GDM1 (cell line): ENCODE data around the gene USP15.
"Not testable (repeated sequence)": the region's sequence is repeated elsewhere in the genome, so short reads cannot be mapped to it uniquely, and the experiment has no call there.

Experiments used
- DNase-seq: peaks from one replicate; lab custom pipeline; 2025; lab: John Stamatoyannopoulos, UW

Gene USP15

GRCh38 chr12:62372134-62372533 lies 111.9 kb downstream of the USP15 start:
- DNase-seq, result no peak

- DNase-seq, result no peak
These were observed 112.6 kb downstream of the USP15 start for GRCh38 chr12:62372825-62373224.

DNA sequence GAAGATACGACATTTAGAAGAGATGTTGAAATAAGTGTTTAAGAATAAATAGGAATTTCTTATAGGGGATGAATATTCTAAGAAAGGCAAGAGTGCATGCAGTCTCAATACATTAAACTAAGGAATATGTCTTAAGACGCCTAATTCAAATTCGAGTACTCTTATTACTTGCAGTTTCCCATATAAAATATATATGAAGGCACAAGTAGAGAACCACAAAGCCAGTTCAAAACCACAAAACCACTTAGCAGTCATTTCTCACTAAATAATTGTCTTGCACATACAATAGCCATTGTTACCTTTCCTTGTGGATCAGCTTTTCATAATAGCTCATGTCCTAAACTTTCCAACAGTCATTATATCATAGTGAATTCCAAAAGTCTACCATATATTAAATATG lies 115.4 kb downstream of the USP15 start:
- DNase-seq, result no peak

DNA sequence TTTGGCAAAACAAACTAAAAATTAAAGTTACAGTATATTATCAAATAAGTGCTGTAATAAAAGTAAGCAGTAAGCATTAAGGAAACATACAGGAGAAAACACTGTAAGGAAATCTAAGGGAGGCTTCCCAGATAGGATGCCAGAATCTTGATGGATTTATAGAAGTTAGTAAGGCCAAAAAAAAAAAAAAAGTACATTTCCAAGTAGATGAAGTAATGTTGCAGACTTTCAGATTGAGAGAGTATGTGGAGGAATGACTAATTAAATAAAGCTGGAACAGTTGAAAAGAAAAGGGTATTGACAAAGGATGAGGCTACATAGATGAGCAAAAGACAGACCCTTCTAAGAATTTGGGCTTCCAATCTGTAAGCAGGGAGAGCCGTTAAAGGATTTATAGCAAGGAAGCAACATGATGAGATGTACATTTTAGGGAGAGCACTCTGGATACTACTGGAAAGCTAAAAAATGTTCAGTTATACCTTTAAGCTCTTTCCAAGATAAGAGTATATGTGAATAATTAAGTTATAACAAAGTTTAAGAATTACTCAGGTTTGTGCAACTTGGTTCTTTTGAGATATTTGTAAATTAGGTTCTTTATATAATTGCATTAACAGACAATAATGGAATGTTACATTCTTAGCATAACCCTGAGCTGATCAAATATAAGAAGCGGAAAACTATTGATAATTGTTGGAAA lies 119.0 kb downstream of the USP15 start:
- DNase-seq, result no peak

DNA sequence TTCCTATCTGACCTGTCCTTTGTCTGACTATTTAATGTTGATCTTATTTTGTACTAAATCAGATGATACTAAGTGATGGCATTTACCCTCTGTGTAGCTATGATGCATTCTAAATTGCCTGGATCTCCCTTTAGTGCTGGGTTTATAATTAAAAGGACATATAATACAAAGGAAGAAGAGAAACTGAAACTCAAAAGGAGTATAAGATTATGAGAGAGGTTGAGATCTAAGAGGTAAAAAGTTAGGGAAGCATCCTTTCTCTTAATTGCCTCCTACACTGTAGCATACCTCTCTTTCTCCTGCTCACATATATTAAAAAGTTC lies 119.5 kb downstream of the USP15 start:
- no peak for DNase-seq

GRCh38 chr12:62382526-62382925 lies 122.3 kb downstream of the USP15 start:
- DNase-seq, result no peak

DNA sequence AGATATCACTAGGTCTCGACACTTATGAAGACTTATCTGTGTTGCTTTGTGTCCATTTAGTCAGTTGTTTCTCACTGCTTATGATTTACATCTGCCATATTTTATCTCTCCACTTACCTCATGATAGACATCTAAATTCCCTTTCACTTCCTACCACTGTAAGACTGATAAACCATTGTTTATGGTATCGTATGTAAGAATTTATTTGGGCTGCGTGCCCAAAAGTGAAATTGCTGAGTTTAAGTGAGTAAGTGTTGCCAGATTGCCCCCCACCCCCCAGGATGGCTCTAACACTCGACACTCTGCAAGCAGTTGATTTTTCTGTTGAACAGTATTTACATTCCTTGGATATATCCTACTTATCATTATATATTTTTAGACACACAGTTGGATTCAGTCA lies 136.5 kb downstream of the USP15 start:
- DNase-seq, result no peak

GRCh38 chr12:62400135-62400534 lies 139.9 kb downstream of the USP15 start:
- DNase-seq, result no peak

DNA sequence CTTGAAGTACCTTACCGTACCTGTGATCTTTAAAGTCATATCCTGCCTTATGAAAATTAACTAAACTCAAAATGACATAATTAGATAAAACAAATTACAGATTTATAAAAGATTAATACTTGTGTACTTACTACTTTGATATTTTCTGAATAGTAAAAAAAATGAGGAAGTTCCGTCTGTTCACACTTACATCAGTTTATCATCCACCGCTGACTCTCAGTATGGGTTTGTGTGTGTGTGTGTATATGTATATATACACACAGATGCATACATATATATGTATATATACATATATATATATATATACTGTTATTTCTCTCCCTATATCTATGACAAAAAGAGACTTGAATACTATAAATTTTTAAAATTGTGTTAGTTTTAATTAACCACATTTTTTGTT lies 141.4 kb downstream of the USP15 start:
- no peak for DNase-seq

GRCh38 chr12:62403031-62403430 lies 142.8 kb downstream of the USP15 start:
- no peak for DNase-seq

GRCh38 chr12:62407587-62407986 lies 147.4 kb downstream of the USP15 start:
- no peak for DNase-seq

DNA sequence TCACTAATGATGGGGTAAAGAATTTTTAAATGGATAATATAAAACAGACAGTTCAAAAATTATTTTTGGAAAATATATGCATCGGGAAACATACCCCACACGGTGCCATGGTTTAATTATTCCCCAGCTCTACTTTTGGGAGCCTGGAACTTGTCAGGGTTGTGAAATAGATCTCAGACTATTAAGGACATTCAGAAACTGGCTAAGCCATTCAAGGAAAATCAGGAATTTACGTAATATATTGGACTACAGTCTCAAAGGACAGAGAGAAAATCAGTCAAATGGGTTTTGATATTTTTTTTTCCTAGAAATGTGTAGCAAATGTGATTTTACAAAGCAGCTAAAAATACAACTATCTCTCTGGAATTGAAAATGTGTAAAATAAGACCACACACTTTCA lies 148.9 kb downstream of the USP15 start:
- no peak for DNase-seq

DNA sequence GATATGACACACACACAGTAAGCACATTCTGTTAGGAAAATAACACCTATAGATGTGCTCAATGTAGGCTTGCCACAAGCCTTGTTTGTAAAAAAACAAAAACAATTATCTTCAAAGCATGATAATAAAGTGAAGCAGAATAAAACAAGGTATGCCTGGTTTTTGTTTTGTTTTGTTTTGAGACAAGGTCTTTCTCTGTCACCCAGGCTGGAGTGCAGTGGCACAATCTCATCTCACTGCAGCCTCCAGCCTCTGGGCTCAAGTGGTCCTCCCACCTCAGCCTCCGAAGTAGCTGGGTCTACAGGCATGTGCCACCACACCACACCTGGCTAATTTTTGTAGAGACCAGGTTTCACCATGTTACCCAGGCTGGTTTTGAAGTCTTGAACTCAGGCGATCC lies 154.0 kb downstream of the USP15 start:
- DNase-seq, result no peak

- no peak for DNase-seq
These were observed 165.9 kb downstream of the USP15 start for GRCh38 chr12:62426089-62426488.

DNA sequence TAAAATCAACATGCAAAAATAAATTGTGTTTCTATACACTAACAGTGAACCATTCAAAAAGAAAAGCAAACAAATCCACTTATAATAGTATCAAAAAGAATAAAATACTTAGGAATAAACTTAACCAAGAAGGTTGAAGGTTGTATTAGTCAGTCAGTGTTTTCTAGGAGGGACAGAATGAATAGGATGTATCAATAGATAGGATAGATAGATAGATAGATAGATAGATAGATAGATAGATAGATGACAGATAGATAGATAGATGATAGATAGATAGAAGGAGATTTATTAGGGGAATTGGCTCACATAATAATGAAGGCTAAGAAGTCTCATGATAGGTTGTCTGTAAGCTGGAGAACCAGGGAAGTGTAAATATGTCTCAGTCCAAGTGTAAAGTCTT lies 169.3 kb downstream of the USP15 start:
- DNase-seq, result no peak

- DNase-seq, result no peak
These were observed 174.5 kb downstream of the USP15 start for GRCh38 chr12:62434494-62435302.

DNA sequence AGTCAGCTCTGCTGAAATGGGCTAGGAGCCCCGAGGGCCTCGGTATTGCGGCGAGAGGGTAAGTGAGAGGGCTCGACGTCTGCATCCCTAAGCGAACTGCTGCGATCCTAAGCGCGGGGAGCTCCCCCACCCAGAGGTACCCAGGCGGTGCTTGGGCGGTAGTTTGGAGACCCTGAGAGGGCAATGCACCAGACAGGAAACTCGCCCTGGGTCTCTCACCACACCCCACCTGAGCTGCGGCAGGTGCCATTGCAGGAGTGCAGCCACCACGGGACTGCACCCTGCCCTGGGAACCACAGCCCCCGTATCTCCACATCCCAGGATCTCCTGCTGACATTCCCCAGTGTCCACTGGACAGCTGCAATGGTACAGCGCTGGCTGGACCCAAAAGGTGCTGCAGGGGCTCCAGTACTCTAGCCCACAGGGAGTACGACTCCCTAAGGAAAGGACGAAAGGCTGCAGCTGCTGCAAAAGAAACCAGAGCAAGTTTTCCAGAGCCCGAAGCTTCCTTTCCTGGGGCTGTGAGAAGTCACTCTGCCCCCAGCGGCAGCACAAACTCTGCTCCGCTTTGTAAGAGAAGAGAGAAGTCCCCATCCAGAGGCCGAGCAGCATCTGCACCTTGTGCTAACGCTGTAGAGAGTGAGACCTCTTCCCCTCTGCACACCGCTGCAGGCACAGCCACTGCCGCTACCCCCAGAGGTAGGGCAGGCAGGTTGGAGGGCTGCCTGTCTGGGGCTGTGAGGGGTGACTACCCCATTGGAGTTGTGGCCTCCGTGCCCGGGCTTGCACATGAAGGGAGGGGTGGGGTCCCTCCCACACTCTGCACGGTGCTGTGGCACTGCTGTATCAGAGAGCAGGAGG lies 175.3 kb downstream of the USP15 start:
- no peak for DNase-seq

DNA sequence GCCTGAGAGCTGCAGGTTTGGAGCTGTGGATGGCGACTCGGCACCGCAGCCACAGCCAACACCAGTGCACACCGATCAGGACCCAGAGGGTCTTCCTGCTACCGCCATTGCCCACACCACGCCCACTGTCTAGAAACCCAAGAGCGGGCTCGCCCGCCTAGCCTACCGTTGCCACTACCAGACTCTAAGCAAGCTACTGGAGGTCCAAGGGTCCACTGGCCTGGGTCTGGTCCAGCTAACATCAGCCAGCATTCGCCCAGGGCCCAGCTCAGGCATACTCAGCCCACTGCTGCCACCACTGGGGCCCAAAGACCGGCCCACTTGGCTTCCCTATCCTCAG lies 175.9 kb downstream of the USP15 start:
- DNase-seq, result no peak

GRCh38 chr12:62438098-62438692 lies 178.0 kb downstream of the USP15 start:
- peak; percentile 24 for DNase-seq

- DNase-seq, result no peak
These were observed 186.7 kb downstream of the USP15 start for GRCh38 chr12:62446754-62447452.

DNA sequence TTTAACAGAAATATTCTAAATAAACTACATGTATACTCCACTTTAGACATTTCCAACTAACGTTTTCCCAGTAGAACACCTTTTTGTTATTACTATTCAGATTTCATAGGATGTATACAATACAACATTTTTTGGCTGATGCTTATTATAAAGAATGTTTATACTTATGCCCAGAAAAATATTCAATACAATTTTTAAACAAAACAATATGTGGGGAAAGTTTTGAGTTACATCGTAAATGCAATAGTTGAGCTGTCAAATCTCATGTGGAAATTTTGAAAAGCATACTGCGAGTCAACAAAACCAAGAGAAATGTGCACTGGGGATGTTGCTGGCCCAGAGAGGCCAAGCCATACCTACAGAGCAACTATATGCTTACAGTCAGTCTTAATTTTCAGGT lies 188.2 kb downstream of the USP15 start:
- DNase-seq, result no peak

DNA sequence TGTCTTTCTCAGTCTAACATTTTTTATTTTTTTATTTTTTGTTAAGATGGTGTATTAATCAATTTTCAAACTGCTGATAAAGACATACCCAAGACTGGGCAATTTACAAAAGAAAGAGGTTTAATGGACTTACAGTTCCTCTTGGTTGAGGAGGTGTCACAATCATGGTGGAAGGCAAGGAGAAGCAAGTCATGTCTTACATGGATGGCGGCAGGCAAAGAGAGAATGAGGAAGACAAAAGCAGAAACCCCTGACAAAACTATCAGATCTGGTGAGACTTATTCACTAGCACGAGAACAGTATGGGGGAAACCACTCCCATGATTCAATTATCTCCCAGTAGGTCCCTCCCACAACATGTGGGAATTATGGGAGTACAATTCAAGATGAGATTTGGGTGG lies 195.2 kb downstream of the USP15 start:
- DNase-seq, result not testable (repeated sequence)
